Esophagus muscularis mucosa (tissue), 4 donors: ENCODE results near the gene DAAM1. TPM values are rescaled to one million over a fixed set of nuclear protein-coding genes. Genes with fewer than 3 reads are reported as not detected.
A peak's percentile ranks its signal among the peaks of the same experiment; 100 is the strongest.

Source experiments
- DNase-seq: peaks from one replicate; pipeline ENCODE4 v3.0.0-alpha.2; 2017; ENCODE audit errors: extremely low spot score
- H3K27ac ChIP-seq, 4 donors: fragments of 200-600 bp; sonication (generic); replicated peaks in 1 of 4; 1 replicate in 3 of 4; 2 replicates in 1 of 4; pipeline ENCODE4 v1.5.1; 2016 to 2019; ENCODE audit warnings: mild to moderate bottlenecking in 1 of 4
- H3K27me3 ChIP-seq, 4 donors: fragments of 200-600 bp; sonication (generic); one replicate each; pipeline versions ENCODE4 v1.5.1 to v1.6.0; 2016 to 2019
- H3K36me3 ChIP-seq, 4 donors: fragments of 200-600 bp; sonication (generic); one replicate each; pipeline ENCODE4 v1.5.1; 2016 to 2019
- H3K4me1 ChIP-seq, 4 donors: fragments of 200-600 bp; sonication (generic); one replicate each; pipeline ENCODE4 v1.5.1; 2016 to 2019
- H3K4me3 ChIP-seq, 4 donors: fragments of 200-600 bp; sonication (generic); 1 replicate in 2 of 4; 2 replicates in 2 of 4; pipeline ENCODE4 v1.5.1; 2016 to 2019; ENCODE audit warnings: mild to moderate bottlenecking in 4 of 4, moderate library complexity in 1 of 4
- H3K9me3 ChIP-seq, 4 donors: fragments of 200-600 bp; sonication (generic); 1 replicate in 3 of 4; 2 replicates in 1 of 4; pipeline ENCODE4 v1.5.1; 2016 to 2019
- EP300 ChIP-seq: sonication (generic); formaldehyde crosslinking; IDR thresholded peaks from one replicate; pipeline ENCODE4 v1.6.1; 2017; ENCODE audit warnings: antibody characterized with exemption
- POLR2A ChIP-seq: fragments of 450-650 bp; IDR thresholded peaks from one replicate; pipeline ENCODE4 v1.6.1; 2017; ENCODE audit warnings: antibody characterized with exemption, moderate library complexity, mild to moderate bottlenecking, low read depth
- POLR2AphosphoS5 ChIP-seq, 2 donors: sonication (generic); formaldehyde crosslinking; IDR thresholded peaks; one replicate each; pipeline ENCODE4 v1.6.1; 2017; ENCODE audit warnings: antibody characterized with exemption in 2 of 2
- WGBS: methylation state at CpG from one replicate; pipeline ENCODE4 v1.1.5; 2018; 5-methylcytosine and 5-hydroxymethylcytosine counted together
- intact Hi-C: fragments of 100-400 bp; cut with DNase I; formaldehyde crosslinking; loops from one replicate; pipeline ENCODE4 v1.15.1; 2023
- total RNA-seq, 4 donors: library from RNA; depleted of rRNA; stranded (reverse); fragments of >200 nt; gene quantifications; one replicate each; pipeline versions ENCODE4 v1.1.0 to v1.2.1, GENCODE V29; 2016
- TF ChIP-seq, protein P1 (sequence below), 3 experiments: fragments of 200-600 bp in 2 of 3; fragments of 450-650 bp in 1 of 3; sonication (generic) in 2 of 3; IDR thresholded peaks; one replicate each; pipeline ENCODE4 v1.5.1; 2017 to 2019; ENCODE audit warnings: antibody characterized with exemption in 3 of 3, mild to moderate bottlenecking in 2 of 3, moderate library complexity in 1 of 3

DAAM1 gene
- total RNA-seq, 4 donors from 2014 or later, result 64.3 to 110 (median 72.5) TPM

GRCh38 chr14:59343585-59343984 is 155.1 kb downstream of the DAAM1 start:
- H3K27ac ChIP-seq, result peak overlapping the region; percentile 81 to 92 (median 84)
- peaks cover 47 to 100% (median 99%) of the 10 kb centered on the region in 4 donors for H3K4me1 ChIP-seq
- no peak overlapping the region for H3K4me3 ChIP-seq
- H3K36me3 ChIP-seq, result peaks cover 0 to 27% (median 9%) of the 10 kb centered on the region in 4 donors
- whole genome bisulfite sequencing, result 45% methylated on average over 3 of the region's 3 CpGs
- no peak for DNase-seq
- intact Hi-C loops, result no loop called here
- no peaks in the 10 kb centered on the region for H3K9me3 ChIP-seq
- no peaks in the 10 kb centered on the region for H3K27me3 ChIP-seq
- no peak for TF ChIP-seq EP300
- TF ChIP-seq, protein P1, sequence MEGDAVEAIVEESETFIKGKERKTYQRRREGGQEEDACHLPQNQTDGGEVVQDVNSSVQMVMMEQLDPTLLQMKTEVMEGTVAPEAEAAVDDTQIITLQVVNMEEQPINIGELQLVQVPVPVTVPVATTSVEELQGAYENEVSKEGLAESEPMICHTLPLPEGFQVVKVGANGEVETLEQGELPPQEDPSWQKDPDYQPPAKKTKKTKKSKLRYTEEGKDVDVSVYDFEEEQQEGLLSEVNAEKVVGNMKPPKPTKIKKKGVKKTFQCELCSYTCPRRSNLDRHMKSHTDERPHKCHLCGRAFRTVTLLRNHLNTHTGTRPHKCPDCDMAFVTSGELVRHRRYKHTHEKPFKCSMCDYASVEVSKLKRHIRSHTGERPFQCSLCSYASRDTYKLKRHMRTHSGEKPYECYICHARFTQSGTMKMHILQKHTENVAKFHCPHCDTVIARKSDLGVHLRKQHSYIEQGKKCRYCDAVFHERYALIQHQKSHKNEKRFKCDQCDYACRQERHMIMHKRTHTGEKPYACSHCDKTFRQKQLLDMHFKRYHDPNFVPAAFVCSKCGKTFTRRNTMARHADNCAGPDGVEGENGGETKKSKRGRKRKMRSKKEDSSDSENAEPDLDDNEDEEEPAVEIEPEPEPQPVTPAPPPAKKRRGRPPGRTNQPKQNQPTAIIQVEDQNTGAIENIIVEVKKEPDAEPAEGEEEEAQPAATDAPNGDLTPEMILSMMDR (IDR thresholded peaks at IDR 0.05), result no peak
- no peak for TF ChIP-seq POLR2AphosphoS5 (IDR thresholded peaks at IDR 0.05)
- TF ChIP-seq POLR2A, result no peak

DNA sequence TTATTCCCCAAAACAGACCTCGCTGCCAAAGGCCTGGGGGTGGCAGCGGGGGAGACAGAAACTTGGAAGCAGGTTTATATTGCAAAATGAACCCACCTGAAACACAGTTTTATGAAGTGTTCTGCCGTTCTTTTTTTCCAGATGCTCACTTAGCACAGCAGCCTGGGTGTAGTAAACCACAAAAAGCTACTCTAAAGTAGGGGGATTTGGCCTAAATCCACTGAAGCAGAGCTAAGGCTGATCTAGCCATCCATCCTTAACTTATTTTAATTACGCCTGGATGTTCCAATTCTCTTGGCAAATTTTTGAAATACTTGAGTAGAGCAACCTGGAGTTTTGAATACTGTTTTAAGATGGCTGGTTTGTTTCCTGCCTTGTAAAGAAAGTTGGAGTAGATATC is 155.5 kb downstream of the DAAM1 start:
- TF ChIP-seq POLR2AphosphoS5 (IDR thresholded peaks at IDR 0.05) (no peak), POLR2A (no peak)
- intact Hi-C loops, result no loop called here
- DNase-seq, result no peak
- H3K36me3 ChIP-seq, result peaks cover 0 to 31% (median 9%) of the 10 kb centered on the region in 4 donors
- 67% methylated on average over 4 of the region's 4 CpGs for WGBS
- H3K4me3 ChIP-seq, result no peak overlapping the region
- H3K27ac ChIP-seq, result peak overlapping the region; percentile 81 to 92 (median 84)
- H3K9me3 ChIP-seq, result no peaks in the 10 kb centered on the region
- no peaks in the 10 kb centered on the region for H3K27me3 ChIP-seq
- peaks cover 51 to 100% (median 99%) of the 10 kb centered on the region in 4 donors for H3K4me1 ChIP-seq

DNA sequence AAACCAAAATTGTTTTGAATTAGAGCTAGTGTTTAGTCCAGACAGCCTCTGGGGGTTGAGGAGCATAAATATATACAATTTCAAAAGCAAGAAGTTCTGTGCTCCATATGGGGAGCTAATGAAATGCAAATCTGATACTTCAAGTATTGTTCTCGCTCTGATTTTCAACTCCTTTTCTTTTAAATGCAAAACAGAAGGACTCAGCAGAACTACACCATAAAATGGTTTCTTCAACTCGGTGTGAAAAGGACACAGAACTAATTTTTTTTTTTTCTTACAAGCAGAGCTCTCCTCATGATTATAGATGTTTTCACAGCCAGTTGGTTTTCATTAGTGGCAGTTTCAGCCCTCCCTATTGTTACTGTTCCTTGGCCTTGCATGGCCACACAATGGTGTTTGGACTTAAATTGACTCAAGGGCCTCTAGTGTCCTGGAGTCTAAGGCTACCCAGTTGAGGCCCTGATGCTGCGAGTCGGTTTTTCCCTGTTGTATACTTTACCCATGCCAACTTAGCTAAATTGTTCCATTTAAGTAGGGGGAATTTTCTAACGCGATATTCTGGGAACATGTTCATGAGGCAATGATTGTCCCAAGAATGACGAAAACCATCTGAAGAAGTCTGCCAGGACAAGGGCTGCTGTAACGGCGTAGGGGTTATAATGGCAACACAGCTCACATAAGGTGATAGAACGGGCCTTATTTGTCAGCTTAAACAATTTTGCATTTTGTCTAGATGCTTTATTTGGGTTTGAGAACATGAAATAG is 156.4 kb downstream of the DAAM1 start:
- Histone ChIP-seq H3K4me3 (no peak overlapping the region), H3K27ac (peak overlapping the region; percentile 81 to 92 (median 84)), H3K9me3 (no peaks in the 10 kb centered on the region), H3K36me3 (peaks cover 0 to 33% (median 9%) of the 10 kb centered on the region in 4 donors), H3K27me3 (no peaks in the 10 kb centered on the region), H3K4me1 (peaks cover 60 to 100% (median 99%) of the 10 kb centered on the region in 4 donors)
- intact Hi-C loops, result no loop called here
- 65% methylated on average over 10 of the region's 10 CpGs for WGBS
- TF ChIP-seq POLR2A (no peak), EP300 (peak; percentile 29), POLR2AphosphoS5 (IDR thresholded peaks at IDR 0.05) (peak in 1 of 2 donors; percentile 24)
- TF ChIP-seq, protein P1 (IDR thresholded peaks at IDR 0.05), result no peak
- no peak for DNase-seq

GRCh38 chr14:59346329-59346728 is 157.9 kb downstream of the DAAM1 start:
- peaks cover 3 to 34% (median 15%) of the 10 kb centered on the region in 4 donors for H3K36me3 ChIP-seq
- no peaks in the 10 kb centered on the region for H3K9me3 ChIP-seq
- H3K4me1 ChIP-seq, result peaks cover 58 to 100% (median 99%) of the 10 kb centered on the region in 4 donors
- intact Hi-C loops, result no loop called here
- H3K27ac ChIP-seq, result peak overlapping the region; percentile 81 to 92 (median 84)
- H3K4me3 ChIP-seq, result no peak overlapping the region
- TF ChIP-seq POLR2AphosphoS5 (IDR thresholded peaks at IDR 0.05), result no peak
- TF ChIP-seq POLR2A, result no peak
- TF ChIP-seq, protein P1 (IDR thresholded peaks at IDR 0.05), result no peak
- TF ChIP-seq EP300, result no peak
- no peaks in the 10 kb centered on the region for H3K27me3 ChIP-seq
- 100% methylated on average over 1 of the region's 1 CpG for WGBS
- no peak for DNase-seq

- Histone ChIP-seq H3K4me1 (peaks cover 58 to 100% (median 100%) of the 10 kb centered on the region in 4 donors), H3K4me3 (no peak overlapping the region), H3K27me3 (no peaks in the 10 kb centered on the region), H3K27ac (peak overlapping the region; percentile 81 to 92 (median 84)), H3K36me3 (peaks cover 3 to 38% (median 15%) of the 10 kb centered on the region in 4 donors), H3K9me3 (no peaks in the 10 kb centered on the region)
- WGBS, result 21% methylated on average over 5 of the region's 5 CpGs
- intact Hi-C loops, result no loop called here
- TF ChIP-seq EP300 (no peak), POLR2AphosphoS5 (IDR thresholded peaks at IDR 0.05) (peak in 1 of 2 donors; percentile 6)
- DNase-seq, result no peak
These were observed 158.5 kb downstream of the DAAM1 start for GRCh38 chr14:59346796-59347510.
